HEK293T (cell line): ENCODE data around the gene SLC25A29.
"Not testable (repeated sequence)": the region's sequence is repeated elsewhere in the genome, so short reads cannot be mapped to it uniquely, and the experiment has no call there.

Experiments used
- CTCF ChIA-PET: fragments of 350-600 bp; formaldehyde crosslinking; extraction: SDS; loops from one replicate; lab custom pipeline; 2021; ENCODE audit warnings: antibody characterized with exemption, inconsistent platforms; lab: Yijun Ruan, JAX
- POLR2A ChIA-PET: fragments of 350-600 bp; formaldehyde crosslinking; extraction: SDS; loops from one replicate; lab custom pipeline; 2020; ENCODE audit warnings: antibody characterized with exemption, inconsistent platforms; lab: Yijun Ruan, JAX
- DNase-seq: peaks from one replicate; pipeline ENCODE4 v3.0.0; 2012; ENCODE audit warnings: mixed read lengths; ENCODE audit errors: extremely low spot score
- ARNT ChIP-seq: fragments of 450-650 bp; IDR thresholded peaks from 2 replicates; pipeline ENCODE4 v1.6.1; 2017; ENCODE audit warnings: mild to moderate bottlenecking
- BHLHE40 ChIP-seq: fragments of 450-650 bp; IDR thresholded peaks from 2 replicates; pipeline ENCODE4 v1.6.1; 2016; ENCODE audit warnings: mild to moderate bottlenecking, moderate library complexity, borderline replicate concordance
- CTBP1 ChIP-seq: fragments of 450-650 bp; IDR thresholded peaks from 2 replicates; pipeline ENCODE4 v1.6.1; 2016; ENCODE audit warnings: borderline replicate concordance
- ELF4 ChIP-seq: fragments of 450-650 bp; IDR thresholded peaks from 2 replicates; pipeline ENCODE4 v1.6.1; 2017; ENCODE audit warnings: antibody characterized with exemption
- FOXA1 ChIP-seq: fragments of 450-650 bp; IDR thresholded peaks from 2 replicates; pipeline ENCODE4 v1.6.1; 2016; ENCODE audit warnings: mild to moderate bottlenecking
- FOXK2 ChIP-seq: fragments of 450-650 bp; IDR thresholded peaks from 2 replicates; pipeline ENCODE4 v1.6.1; 2016; ENCODE audit warnings: mild to moderate bottlenecking
- FOXM1 ChIP-seq: fragments of 450-650 bp; IDR thresholded peaks from 2 replicates; pipeline ENCODE4 v1.6.1; 2017; ENCODE audit warnings: mild to moderate bottlenecking, borderline replicate concordance
- HDGF ChIP-seq: fragments of 450-650 bp; IDR thresholded peaks from 2 replicates; pipeline ENCODE4 v1.6.1; 2017; ENCODE audit warnings: antibody characterized with exemption, borderline replicate concordance
- L3MBTL2 ChIP-seq: fragments of 450-650 bp; conservative IDR thresholded peaks from 2 replicates; pipeline ENCODE4 v1.6.1; 2016; ENCODE audit warnings: mild to moderate bottlenecking
- LEF1 ChIP-seq: fragments of 450-650 bp; IDR thresholded peaks from 2 replicates; pipeline ENCODE4 v1.6.1; 2017; ENCODE audit warnings: mild to moderate bottlenecking, borderline replicate concordance
- NFRKB ChIP-seq: fragments of 450-650 bp; IDR thresholded peaks from 2 replicates; pipeline ENCODE4 v1.6.1; 2016; ENCODE audit warnings: mild to moderate bottlenecking, moderate library complexity
- SP1 ChIP-seq: fragments of 450-650 bp; IDR thresholded peaks from 2 replicates; pipeline ENCODE4 v1.6.1; 2017
- SUZ12 ChIP-seq: fragments of 450-650 bp; IDR thresholded peaks from 2 replicates; pipeline ENCODE4 v1.6.1; 2016; ENCODE audit warnings: mild to moderate bottlenecking
- TARDBP ChIP-seq: fragments of 450-650 bp; IDR thresholded peaks from 2 replicates; pipeline ENCODE4 v1.6.1; 2016
- ZNF384 ChIP-seq: fragments of 450-650 bp; IDR thresholded peaks from 2 replicates; pipeline ENCODE4 v1.6.1; 2016
- TF ChIP-seq, protein P1 (sequence below): fragments of 450-650 bp; IDR thresholded peaks from 2 replicates; pipeline ENCODE4 v1.6.1; 2016

The SLC25A29 gene

DNA sequence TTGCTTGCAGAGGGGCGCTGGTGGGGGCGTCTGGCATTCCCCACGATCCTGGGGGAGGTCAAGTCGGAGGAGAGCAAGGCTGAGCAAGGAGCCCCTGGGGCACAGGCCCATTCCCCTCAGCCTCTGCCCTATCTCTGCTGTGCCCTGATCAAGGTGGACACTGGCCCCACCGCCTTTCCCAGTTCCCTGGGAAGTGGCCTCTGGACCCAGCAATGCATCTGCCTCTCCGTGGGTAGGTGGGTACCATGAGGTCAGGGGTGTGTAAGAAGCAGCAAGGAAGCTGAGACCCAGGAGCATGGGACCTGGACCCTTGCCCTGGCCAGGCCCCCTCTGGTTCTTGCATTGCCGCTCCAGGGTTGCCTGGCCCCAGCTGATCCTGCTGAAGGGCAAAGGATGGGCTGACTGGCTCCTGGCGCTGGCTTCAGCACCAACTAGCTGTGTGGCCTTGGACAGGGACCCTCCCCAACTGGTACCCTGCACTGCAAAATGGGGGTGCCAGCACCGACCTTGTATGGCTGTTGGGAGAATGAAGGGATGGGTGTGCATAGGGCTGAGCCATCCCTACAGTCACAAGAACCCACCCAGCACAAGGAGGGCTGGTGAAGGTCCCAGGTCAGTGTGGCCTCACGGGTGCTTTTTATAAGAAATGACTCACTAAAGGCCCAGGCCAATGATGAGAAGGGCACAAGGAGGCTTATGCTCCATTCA lies 19.6 kb downstream of the SLC25A29 start:
- no peak for DNase-seq
- TF ChIP-seq ARNT = no peak
- no peak for TF ChIP-seq HDGF
- TF ChIP-seq ZNF384 = no peak
- no peak for TF ChIP-seq NFRKB
- ChIA-PET CTCF (interaction anchor here (0.7 to 1.3 kb wide), 3 partner anchors 8 to 16 kb away, joined by 3 to 5 read pairs (median 4); no protein-coding TSS in a partner anchor), POLR2A (interaction anchor here (1.0 kb wide), 1 partner anchor 72 kb away, joined by 4 read pairs; no protein-coding TSS in a partner anchor)

DNA sequence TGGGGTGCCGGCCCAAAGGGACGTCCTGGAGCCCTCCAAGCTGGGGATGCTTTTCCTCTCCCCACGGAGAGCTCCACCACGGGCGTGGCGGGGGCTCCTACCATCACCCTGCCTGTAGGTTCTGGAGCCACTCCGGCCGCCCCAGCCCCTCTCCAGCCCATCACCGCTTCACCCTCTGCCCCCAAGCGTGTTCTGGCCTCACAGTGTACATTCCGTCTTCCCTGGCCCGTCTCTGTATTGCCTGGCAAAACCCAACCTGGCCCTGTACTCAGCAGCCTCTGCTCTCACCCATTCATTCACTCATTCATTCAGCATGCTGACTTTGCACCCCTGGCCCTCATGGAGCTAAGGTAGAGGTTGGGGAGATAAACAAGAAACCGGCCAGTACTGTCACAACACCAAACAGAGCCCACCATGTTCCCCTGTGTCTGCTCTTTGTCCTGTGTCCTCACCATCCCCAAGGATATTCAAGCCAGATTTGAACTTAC lies 20.3 kb downstream of the SLC25A29 start:
- no peak for DNase-seq
- TF ChIP-seq, protein P1, sequence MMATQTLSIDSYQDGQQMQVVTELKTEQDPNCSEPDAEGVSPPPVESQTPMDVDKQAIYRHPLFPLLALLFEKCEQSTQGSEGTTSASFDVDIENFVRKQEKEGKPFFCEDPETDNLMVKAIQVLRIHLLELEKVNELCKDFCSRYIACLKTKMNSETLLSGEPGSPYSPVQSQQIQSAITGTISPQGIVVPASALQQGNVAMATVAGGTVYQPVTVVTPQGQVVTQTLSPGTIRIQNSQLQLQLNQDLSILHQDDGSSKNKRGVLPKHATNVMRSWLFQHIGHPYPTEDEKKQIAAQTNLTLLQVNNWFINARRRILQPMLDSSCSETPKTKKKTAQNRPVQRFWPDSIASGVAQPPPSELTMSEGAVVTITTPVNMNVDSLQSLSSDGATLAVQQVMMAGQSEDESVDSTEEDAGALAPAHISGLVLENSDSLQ = no peak
- TF ChIP-seq ARNT (no peak), ZNF384 (no peak), BHLHE40 (no peak)
- ChIA-PET POLR2A (interaction anchor here (0.7 to 1.0 kb wide), 2 partner anchors 72 to 89 kb away, joined by 3 to 4 read pairs; a partner anchor contains a TSS), CTCF (interaction anchor here (0.7 to 1.3 kb wide), 4 partner anchors 9 to 45 kb away, joined by 3 to 5 read pairs (median 4); no protein-coding TSS in a partner anchor)

DNA sequence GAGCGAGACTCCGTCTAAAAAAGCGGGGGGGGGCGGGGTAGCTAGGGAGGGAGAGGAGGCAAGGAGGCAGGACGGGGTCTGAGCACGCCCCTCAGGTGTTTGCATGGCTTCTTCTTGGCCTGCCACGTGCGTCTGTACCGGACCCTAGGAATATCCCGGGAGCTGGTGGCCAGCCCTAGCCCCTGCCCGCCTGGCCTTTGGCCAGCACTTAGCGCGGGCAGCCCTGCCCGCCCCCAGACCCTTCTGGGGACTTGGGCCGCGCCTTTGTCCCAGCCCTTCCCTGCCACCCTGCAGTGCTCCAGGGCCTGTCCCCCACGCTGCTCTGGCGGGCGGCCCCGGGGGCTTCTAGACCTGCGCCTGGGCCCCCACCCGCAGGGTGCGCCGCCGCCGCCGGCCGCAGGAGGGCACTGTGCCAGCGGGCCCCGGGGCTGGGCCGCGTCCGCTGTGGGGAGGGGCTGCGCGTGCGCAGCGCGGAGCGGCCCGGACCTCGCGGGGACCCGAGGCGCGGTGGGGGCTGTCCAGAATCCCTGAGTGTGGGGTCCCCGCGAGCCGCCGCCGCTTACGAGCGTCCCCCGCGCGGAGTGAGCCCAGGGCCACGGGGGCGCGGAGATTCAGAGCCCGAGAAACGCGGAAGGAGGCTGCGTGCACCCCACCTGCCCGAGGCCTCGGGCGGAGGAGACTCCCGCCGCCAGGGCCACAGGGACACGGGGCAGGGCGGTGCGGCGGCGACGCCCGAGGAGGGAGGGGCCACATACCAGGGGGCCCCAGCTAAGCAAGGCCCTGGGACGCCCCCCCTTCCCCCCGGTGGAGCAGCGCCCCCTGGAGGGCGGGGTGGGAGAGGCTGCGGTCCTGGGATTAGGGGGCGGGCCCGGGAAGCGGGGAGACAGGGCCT lies 21.0 kb downstream of the SLC25A29 start:
- no peak for TF ChIP-seq ELF4
- no peak for TF ChIP-seq LEF1
- TF ChIP-seq TARDBP = no peak
- TF ChIP-seq ZNF384 = no peak
- no peak for TF ChIP-seq HDGF
- TF ChIP-seq SP1 = no peak
- peak; percentile 54; the same call in 1 of the 2 replicates for TF ChIP-seq ARNT
- TF ChIP-seq NFRKB = no peak
- no peak for TF ChIP-seq BHLHE40
- no peak for TF ChIP-seq FOXA1
- no peak for TF ChIP-seq SUZ12
- peak; percentile 91 for TF ChIP-seq L3MBTL2
- TF ChIP-seq, protein P1 = no peak
- no peak for TF ChIP-seq CTBP1
- peak; percentile 95 for TF ChIP-seq FOXM1
- TF ChIP-seq FOXK2 = no peak
- peak; percentile 95 for DNase-seq
- CTCF ChIA-PET = interaction anchor here (0.5 to 1.3 kb wide), 6 partner anchors 9 to 44 kb away, joined by 3 to 5 read pairs (median 4); no protein-coding TSS in a partner anchor

GRCh38 chr14:100283984-100284881 lies 22.0 kb downstream of the SLC25A29 start:
- no peak for DNase-seq
- TF ChIP-seq ELF4 = no peak
- TF ChIP-seq BHLHE40 = no peak
- no peak for TF ChIP-seq FOXM1
- no peak for TF ChIP-seq ZNF384
- POLR2A ChIA-PET = interaction anchor here (0.8 to 2.1 kb wide), 3 partner anchors 17 to 93 kb away, joined by 3 to 6 read pairs (median 3); no protein-coding TSS in a partner anchor
- CTCF ChIA-PET = interaction anchor here (0.6 to 1.2 kb wide), 5 partner anchors 15 to 159 kb away, joined by 3 to 4 read pairs (median 3); no protein-coding TSS in a partner anchor

More for the DNA sequence above, 21.0 kb downstream of the SLC25A29 start:
- POLR2A ChIA-PET = interaction anchor here (0.7 to 2.1 kb wide), 3 partner anchors 18 to 90 kb away, joined by 3 to 6 read pairs (median 4); a partner anchor contains a TSS

- DNase-seq = not testable (repeated sequence)
- POLR2A ChIA-PET = interaction anchor here (0.8 to 2.1 kb wide), 3 partner anchors 16 to 94 kb away, joined by 3 to 6 read pairs (median 3); no protein-coding TSS in a partner anchor
- CTCF ChIA-PET = interaction anchor here (0.6 to 1.1 kb wide), 4 partner anchors 92 to 1395 kb away, joined by 3 read pairs; no protein-coding TSS in a partner anchor
Measured at GRCh38 chr14:100283436-100283835, 22.8 kb downstream of the SLC25A29 start.
